Osteocyte (in vitro differentiated cells): ENCODE data around the gene LTBP2. TPM values are rescaled to one million over a fixed set of nuclear protein-coding genes. Genes with fewer than 3 reads are reported as not detected.

Experiments
- DNase-seq: peaks from one replicate; pipeline ENCODE4 v3.0.0; 2021; ENCODE audit warnings: mixed read lengths; ENCODE audit not compliant: unreplicated experiment; ENCODE audit errors: extremely low spot score
- H3K27ac Mint-ChIP-seq: one replicate; pipeline ENCODE4 v1.8.0; 2021; ENCODE audit warnings: mild to moderate bottlenecking, mixed read lengths; ENCODE audit not compliant: unreplicated experiment
- H3K27me3 Mint-ChIP-seq: one replicate; pipeline ENCODE4 v1.8.0; 2021; ENCODE audit warnings: mixed read lengths; ENCODE audit not compliant: unreplicated experiment
- H3K36me3 Mint-ChIP-seq: one replicate; pipeline ENCODE4 v1.8.0; 2021; ENCODE audit warnings: mixed read lengths; ENCODE audit not compliant: unreplicated experiment
- H3K4me1 Mint-ChIP-seq: one replicate; pipeline ENCODE4 v1.8.0; 2021; ENCODE audit warnings: mixed read lengths; ENCODE audit not compliant: unreplicated experiment
- H3K4me3 Mint-ChIP-seq: one replicate; pipeline ENCODE4 v1.8.0; 2021; ENCODE audit warnings: mild to moderate bottlenecking, moderate library complexity, mixed read lengths; ENCODE audit not compliant: unreplicated experiment
- H3K9me3 Mint-ChIP-seq: one replicate; pipeline ENCODE4 v1.8.0; 2021; ENCODE audit warnings: mixed read lengths; ENCODE audit not compliant: unreplicated experiment
- CTCF ChIP-seq: fragments of 200-600 bp; sonication (generic); IDR thresholded peaks from 2 replicates; pipeline ENCODE4 v1.5.0; 2021; ENCODE audit warnings: antibody characterized with exemption, mild to moderate bottlenecking, moderate library complexity
- total RNA-seq: library from RNA; stranded (reverse); gene quantifications from 2 replicates; pipeline ENCODE4 v1.2.1, GENCODE V29; 2021

Gene LTBP2
- total RNA-seq, 1 donor from 2014 or later = 377 TPM

- Mint-ChIP-seq H3K27me3 (no peaks in the 10 kb centered on the region), H3K4me1 (peaks cover 57% of the 10 kb centered on the region), H3K9me3 (no peaks in the 10 kb centered on the region), H3K36me3 (peaks cover 1% of the 10 kb centered on the region), H3K27ac (no peak overlapping the region), H3K4me3 (no peak overlapping the region)
- DNase-seq = no peak
- no peak for TF ChIP-seq CTCF
Measured at GRCh38 chr14:74621556-74621955, 9.5 kb upstream of the LTBP2 start.

- Mint-ChIP-seq H3K4me1 (peaks cover 63% of the 10 kb centered on the region), H3K9me3 (no peaks in the 10 kb centered on the region), H3K27ac (peak overlapping the region; percentile 92), H3K4me3 (no peak overlapping the region), H3K36me3 (peaks cover 1% of the 10 kb centered on the region), H3K27me3 (no peaks in the 10 kb centered on the region)
- DNase-seq = no peak
- TF ChIP-seq CTCF = no peak
Measured at GRCh38 chr14:74620923-74621322, 8.9 kb upstream of the LTBP2 start.

GRCh38 chr14:74620497-74620921, 8.5 kb upstream of the LTBP2 start:
- Mint-ChIP-seq H3K36me3 (peaks cover 1% of the 10 kb centered on the region), H3K4me1 (peaks cover 67% of the 10 kb centered on the region)
- no peak for DNase-seq

GRCh38 chr14:74619672-74620131, 7.7 kb upstream of the LTBP2 start:
- DNase-seq = peak; percentile 88
- peaks cover 1% of the 10 kb centered on the region for H3K36me3 Mint-ChIP-seq
- H3K27ac Mint-ChIP-seq = peak overlapping the region; percentile 92
- H3K9me3 Mint-ChIP-seq = no peaks in the 10 kb centered on the region
- no peak overlapping the region for H3K4me3 Mint-ChIP-seq
- TF ChIP-seq CTCF = no peak
- no peaks in the 10 kb centered on the region for H3K27me3 Mint-ChIP-seq
- H3K4me1 Mint-ChIP-seq = peaks cover 75% of the 10 kb centered on the region

More at GRCh38 chr14:74620497-74620921, 8.5 kb upstream of the LTBP2 start:
- no peaks in the 10 kb centered on the region for H3K9me3 Mint-ChIP-seq
- no peak for TF ChIP-seq CTCF
- no peak overlapping the region for H3K4me3 Mint-ChIP-seq
- peak overlapping the region; percentile 92 for H3K27ac Mint-ChIP-seq
- H3K27me3 Mint-ChIP-seq = no peaks in the 10 kb centered on the region

- no peaks in the 10 kb centered on the region for H3K9me3 Mint-ChIP-seq
- no peaks in the 10 kb centered on the region for H3K36me3 Mint-ChIP-seq
- H3K27ac Mint-ChIP-seq = peak overlapping the region; percentile 92
- no peak for DNase-seq
- H3K4me1 Mint-ChIP-seq = peaks cover 88% of the 10 kb centered on the region
- H3K4me3 Mint-ChIP-seq = peak overlapping the region; percentile 52
- H3K27me3 Mint-ChIP-seq = no peaks in the 10 kb centered on the region
- peak; percentile 10 for TF ChIP-seq CTCF
Measured at GRCh38 chr14:74618078-74618952, 6.3 kb upstream of the LTBP2 start.
